GM18511 (cell line): ENCODE data around the gene ANKHD1.
"Not testable (repeated sequence)": the region's sequence is repeated elsewhere in the genome, so short reads cannot be mapped to it uniquely, and the experiment has no call there.

Experiments
- ATAC-seq: cut with Tn5 transposase; IDR thresholded peaks from one replicate; pipeline ENCODE4 v1.9.1; 2021; ENCODE audit warnings: mild to moderate bottlenecking, moderate library complexity; ENCODE audit not compliant: unreplicated experiment

Gene ANKHD1

GRCh38 chr5:140423609-140424008 lies 22.0 kb downstream of the ANKHD1 start:
- no peak for ATAC-seq

GRCh38 chr5:140424135-140424534 lies 22.5 kb downstream of the ANKHD1 start:
- no peak for ATAC-seq

DNA sequence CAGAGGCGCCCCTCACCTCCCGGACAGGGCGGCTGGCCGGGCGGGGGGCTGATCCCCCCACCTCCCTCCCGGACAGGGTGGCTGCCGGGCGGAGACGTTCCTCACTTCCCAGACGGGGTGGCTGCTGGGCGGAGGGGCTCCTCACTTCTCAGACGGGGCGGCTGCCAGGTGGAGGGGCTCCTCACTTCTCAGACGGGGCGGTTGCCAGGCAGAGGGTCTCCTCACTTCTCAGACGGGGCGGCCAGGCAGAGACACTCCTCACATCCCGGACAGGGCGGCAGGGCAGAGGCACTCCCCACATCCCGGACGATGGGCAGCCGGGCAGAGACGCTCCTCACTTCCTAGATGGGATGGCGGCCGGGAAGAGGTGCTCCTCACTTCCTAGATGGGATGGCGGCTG lies 26.1 kb downstream of the ANKHD1 start:
- ATAC-seq: not testable (repeated sequence)

DNA sequence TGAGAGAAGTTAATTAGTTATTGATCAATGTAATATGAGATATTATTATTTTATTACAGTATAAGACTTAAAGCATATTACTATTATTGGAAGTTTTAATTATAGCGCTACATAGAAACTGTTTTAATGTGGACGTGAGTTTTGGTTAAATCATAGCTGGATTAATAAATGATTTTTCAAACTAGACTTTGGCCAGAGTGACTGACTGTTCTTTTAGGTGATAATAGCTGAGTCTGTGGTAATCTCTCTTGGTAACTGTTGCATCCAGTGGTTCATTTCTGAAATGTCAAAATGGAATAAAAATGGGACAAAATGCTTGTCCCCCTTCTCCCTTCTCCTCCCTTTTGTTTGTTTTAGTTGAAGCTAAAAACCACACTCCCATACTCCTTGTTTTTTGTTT lies 28.1 kb downstream of the ANKHD1 start:
- no peak for ATAC-seq

- ATAC-seq: no peak
Observed at GRCh38 chr5:140432212-140432611, 30.6 kb downstream of the ANKHD1 start.

DNA sequence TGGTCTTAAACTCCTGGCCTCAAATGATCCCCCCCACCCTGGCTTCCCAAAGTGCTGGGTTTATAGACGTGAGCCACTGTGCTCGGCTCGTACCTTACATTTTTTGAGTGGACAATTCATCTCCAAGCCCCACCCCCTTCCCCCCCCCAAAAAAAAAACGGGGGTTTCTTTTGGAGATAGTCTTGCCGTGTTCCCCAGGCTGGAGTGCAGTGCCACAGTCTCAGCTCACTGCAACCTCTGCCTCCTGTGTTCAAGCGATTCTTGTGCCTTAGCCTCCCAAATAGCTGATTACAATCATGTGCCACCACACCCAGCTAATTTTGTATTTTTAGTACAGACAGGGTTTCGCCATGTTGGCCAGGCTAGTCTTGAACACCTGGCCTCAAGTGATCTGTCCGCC lies 31.3 kb downstream of the ANKHD1 start:
- no peak for ATAC-seq

DNA sequence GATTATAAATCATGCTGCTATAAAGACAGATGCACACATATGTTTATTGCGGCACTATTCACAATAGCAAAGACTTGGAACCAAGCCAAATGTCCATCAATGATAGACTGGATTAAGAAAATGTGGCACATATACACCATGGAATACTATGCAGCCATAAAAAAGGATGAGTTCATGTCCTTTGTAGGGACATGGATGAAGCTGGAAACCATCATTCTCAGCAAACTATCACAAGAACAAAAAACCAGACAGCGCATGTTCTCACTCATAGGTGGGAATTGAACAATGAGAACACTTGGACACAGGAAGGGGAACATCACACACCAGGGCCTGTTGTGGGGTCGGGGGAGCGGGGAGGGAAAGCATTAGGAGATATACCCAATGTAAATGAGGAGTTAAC lies 55.7 kb downstream of the ANKHD1 start:
- not testable (repeated sequence) for ATAC-seq

- no peak for ATAC-seq
Observed at GRCh38 chr5:140466981-140467742, 65.5 kb downstream of the ANKHD1 start.

DNA sequence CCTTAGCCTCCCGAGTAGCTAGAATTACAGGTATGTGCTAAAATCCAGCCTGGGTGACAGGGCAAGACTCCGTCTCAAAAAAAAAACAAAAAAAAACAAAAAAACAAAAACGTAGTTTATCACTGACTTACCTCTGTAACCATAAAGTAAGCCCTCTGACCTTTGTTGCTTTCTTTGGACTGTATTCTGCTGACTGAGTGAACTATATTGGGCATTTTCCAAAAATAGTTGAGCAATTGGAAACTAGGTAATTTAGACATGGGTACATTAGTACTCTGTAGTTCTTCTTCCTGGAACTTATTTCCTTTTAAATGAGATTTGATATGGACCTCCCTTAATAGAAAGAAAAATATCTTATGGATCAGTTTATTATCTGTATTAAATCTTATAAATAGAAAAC lies 66.6 kb downstream of the ANKHD1 start:
- no peak for ATAC-seq

DNA sequence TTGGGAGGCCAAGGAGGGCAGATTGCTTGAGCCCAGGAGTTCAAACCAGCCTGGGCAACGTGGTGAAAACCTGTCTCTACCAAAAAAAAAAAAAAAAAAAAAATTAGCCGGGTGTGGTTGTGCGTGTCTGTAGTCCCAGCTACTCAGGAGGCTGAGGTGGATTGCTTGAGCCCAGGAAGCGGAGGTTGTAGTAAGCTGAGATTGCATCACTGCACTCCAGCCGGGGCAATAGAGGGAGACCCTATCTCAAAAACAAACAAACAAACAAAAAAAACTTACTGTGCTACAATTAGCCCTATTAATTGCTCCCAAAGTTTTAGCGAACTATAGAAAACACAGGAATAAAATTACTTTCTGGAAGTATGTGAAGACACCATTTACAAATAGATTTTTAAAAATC lies 67.6 kb downstream of the ANKHD1 start:
- no peak for ATAC-seq

- ATAC-seq: no peak
Observed at GRCh38 chr5:140480310-140481014, 78.8 kb downstream of the ANKHD1 start.

- ATAC-seq: no peak
Observed at GRCh38 chr5:140481758-140482157, 80.1 kb downstream of the ANKHD1 start.

DNA sequence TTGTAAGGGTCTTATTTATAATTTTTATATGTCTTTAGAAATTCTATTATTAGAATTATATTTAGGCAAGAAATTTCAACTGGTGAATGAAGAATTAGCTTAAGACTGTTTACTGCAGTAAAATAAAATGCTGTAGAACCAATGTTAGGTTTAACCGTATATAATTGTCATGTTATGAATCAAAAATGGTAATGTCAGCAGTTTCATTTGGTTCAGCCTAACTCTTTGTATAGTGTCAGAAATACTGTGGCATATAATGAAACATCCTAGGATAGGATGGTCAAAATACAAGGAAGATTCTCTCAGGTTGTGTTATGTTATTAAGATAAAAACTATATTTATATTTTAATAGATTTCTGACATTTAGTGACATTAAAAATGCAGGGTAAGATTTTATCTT lies 81.4 kb downstream of the ANKHD1 start:
- no peak for ATAC-seq

DNA sequence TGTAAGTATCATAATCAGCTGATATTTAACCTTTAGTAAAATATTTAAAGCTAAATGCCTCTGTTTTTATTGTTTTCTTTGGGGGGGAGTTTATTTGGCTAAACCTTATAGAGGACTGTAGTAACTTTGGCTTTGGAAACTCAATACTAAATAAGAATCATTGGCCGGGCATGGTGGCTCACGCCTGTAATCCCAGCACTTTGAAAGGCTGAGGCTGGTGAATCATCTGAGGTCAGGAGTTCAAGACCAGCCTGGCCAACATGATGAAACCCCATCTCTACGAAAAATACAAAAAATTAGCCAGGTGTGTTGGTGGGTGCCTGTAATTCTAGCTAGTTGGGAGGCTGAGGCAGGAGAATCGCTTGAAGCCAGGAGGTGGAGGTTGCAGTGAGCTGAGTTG lies 86.5 kb downstream of the ANKHD1 start:
- ATAC-seq: not testable (repeated sequence)

- ATAC-seq: no peak
Observed at GRCh38 chr5:140488914-140489313, 87.3 kb downstream of the ANKHD1 start.

DNA sequence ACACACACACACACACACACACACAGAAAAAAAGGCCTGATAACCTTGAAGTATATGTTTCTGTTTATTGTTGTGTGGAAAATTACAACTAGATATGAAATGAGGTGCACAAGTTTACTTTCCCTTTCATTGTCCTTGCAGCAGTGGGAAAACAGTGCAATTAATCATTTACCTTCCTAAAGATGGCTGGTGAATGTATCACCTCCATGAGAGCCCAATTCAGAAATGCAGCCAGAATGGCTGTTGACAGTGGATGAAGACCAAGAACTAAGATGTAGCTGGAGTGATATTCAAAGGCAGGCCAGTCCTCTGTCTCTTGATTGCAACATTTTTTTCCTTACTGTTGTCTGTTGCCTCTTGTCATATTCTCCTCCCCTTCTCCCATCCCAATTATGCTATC lies 96.3 kb downstream of the ANKHD1 start:
- no peak for ATAC-seq

GRCh38 chr5:140498591-140498990 lies 97.0 kb downstream of the ANKHD1 start:
- no peak for ATAC-seq

GRCh38 chr5:140502834-140503233 lies 101.2 kb downstream of the ANKHD1 start:
- no peak for ATAC-seq

DNA sequence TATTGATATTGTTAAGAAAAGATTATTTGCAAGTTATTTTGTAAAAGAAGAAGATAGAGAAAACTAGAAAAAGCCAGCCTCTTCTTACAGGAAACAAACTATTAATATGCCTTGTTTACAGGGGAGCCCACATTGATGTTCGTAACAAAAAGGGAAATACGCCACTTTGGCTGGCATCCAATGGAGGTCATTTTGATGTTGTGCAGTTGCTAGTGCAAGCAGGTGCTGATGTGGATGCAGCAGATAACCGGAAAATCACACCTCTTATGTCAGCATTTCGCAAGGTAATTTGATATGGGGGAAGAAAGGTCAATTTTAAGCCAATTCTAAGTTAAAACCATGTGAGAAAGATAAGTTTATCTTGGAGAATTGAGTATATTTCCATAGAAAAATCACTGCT lies 108.3 kb downstream of the ANKHD1 start:
- ATAC-seq: no peak

DNA sequence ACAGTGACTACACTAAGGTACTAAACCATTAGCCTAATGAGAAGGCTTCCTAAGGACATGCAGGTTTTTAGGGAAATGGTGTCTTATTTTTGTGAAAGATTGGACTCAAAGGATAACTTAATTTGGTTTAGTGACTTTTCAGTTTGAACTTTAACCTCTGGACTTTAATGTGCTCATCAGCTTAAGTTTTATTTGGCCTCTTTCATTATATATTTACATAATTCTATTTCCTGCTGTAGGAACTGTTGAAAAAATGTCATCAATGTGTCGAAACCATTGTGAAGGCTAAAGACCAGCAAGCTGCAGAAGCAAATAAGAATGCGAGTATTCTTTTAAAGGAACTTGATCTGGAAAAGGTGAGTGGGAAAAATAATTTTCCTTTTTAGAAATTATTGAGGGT lies 111.5 kb downstream of the ANKHD1 start:
- ATAC-seq: no peak

- no peak for ATAC-seq
Observed at GRCh38 chr5:140524003-140524402, 122.4 kb downstream of the ANKHD1 start.

DNA sequence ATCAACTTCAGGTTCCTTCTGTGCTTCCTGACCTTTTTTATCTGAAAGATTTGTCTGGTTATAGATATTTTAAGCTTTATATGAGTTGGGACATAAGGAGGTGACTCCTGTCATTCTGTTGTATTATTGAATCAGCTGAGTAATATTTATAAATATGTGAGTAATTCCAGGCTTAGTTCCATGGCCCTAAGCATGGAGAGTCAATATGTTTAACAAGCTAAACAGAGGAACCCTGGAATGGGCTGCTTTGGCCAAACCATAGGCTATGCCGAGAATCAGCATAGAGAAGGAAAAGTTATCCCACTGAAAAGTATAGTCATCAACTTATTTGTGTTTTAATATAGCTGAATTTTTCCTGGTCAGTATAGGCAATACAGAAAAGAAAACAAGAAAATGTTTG lies 138.6 kb downstream of the ANKHD1 start:
- ATAC-seq: no peak

- ATAC-seq: no peak
Observed at GRCh38 chr5:140542972-140543371, 141.3 kb downstream of the ANKHD1 start.
